Heart right ventricle (tissue), 16 donors: Measurements from ENCODE around the gene ATP5IF1. TPM values are rescaled to one million over a fixed set of nuclear protein-coding genes. Genes with fewer than 3 reads are reported as not detected.

ENCODE experiments used
- ATAC-seq, 8 donors: fragments of 200-7000 bp; cut with Tn5 transposase; one replicate each; pipeline ENCODE4 v1.9.1; 2020; ENCODE audit warnings: mild to moderate bottlenecking in 8 of 8, moderate library complexity in 8 of 8, moderate number of reproducible peaks in 1 of 8
- DNase-seq, 2 donors: peaks; one replicate each; pipeline ENCODE4 v3.0.0-alpha.2; 2020
- H3K27ac ChIP-seq, 10 donors: fragments of 200-600 bp; sonication (generic) in 2 of 10; one replicate each; pipeline versions ENCODE4 v1.5.0 to v1.8.0; 2020 to 2022; ENCODE audit warnings: mild to moderate bottlenecking in 3 of 10
- H3K27me3 ChIP-seq, 7 donors: fragments of 200-600 bp; one replicate each; pipeline ENCODE4 v1.8.0; 2021 to 2022; ENCODE audit warnings: mild to moderate bottlenecking in 2 of 7
- H3K36me3 ChIP-seq, 9 donors: fragments of 200-600 bp; sonication (generic) in 1 of 9; one replicate each; pipeline versions ENCODE4 v1.5.0 to v1.8.0; 2020 to 2022; ENCODE audit warnings: mild to moderate bottlenecking in 2 of 9
- H3K4me1 ChIP-seq, 9 donors: fragments of 200-600 bp; sonication (generic) in 1 of 9; one replicate each; pipeline versions ENCODE4 v1.5.0 to v1.8.0; 2020 to 2022; ENCODE audit warnings: mild to moderate bottlenecking in 4 of 9
- H3K4me3 ChIP-seq, 10 donors: fragments of 200-600 bp; sonication (generic) in 2 of 10; one replicate each; pipeline versions ENCODE4 v1.5.0 to v1.8.0; 2020 to 2022; ENCODE audit warnings: mild to moderate bottlenecking in 7 of 10, moderate library complexity in 2 of 10
- H3K9me3 ChIP-seq, 11 donors: fragments of 200-600 bp in 10 of 11; sonication (generic) in 2 of 11; one replicate each; pipeline versions ENCODE4 v1.5.0 to v1.8.0; 2013 to 2022; ENCODE audit warnings: mild to moderate bottlenecking in 2 of 11, control low read depth in 1 of 11, moderate library complexity in 1 of 11
- CTCF ChIP-seq, 9 donors: fragments of 200-600 bp; sonication (generic) in 2 of 9; IDR thresholded peaks; one replicate each; pipeline versions ENCODE4 v1.5.0 to v1.8.0; 2021 to 2022; ENCODE audit warnings: antibody characterized with exemption in 9 of 9, mild to moderate bottlenecking in 5 of 9, moderate library complexity in 1 of 9
- WGBS, 2 donors: extraction: QIAGEN DNeasy Blood & Tissue Kit; methylation state at CpG; one replicate each; pipeline ENCODE4 v1.1.7; 2013; ENCODE audit warnings: inconsistent platforms in 1 of 2; 5-methylcytosine and 5-hydroxymethylcytosine counted together
- intact Hi-C, 10 donors: fragments of 100-400 bp; cut with DNase I; formaldehyde crosslinking; loops; one replicate each; pipeline versions ENCODE4 v1.11.1 to v1.14.2; 2022
- long read RNA-seq, 3 donors: library from polyadenylated mRNA; unstranded; transcript quantifications; one replicate each; pipeline ENCODE4 v2.0.0, GENCODE V29; 2020 to 2021
- polyA plus RNA-seq, 2 donors: library from polyadenylated mRNA; stranded (reverse); fragments of 200-250 nt; gene quantifications; one replicate each; pipeline ENCODE4 v1.2.3, GENCODE V29; 2013
- total RNA-seq, 10 donors: library from RNA; stranded (reverse); fragmentation: NEBNext Ultra II Directional in 3 of 10; extraction: Animal tissue kit (Norgen Biotek cat#: 25700) in 3 of 10; gene quantifications; one replicate each; pipeline versions ENCODE4 v1.2.1 to v1.2.4, GENCODE V29; 2021 to 2023
- donor health status: Arrhythmogenic right ventricular cardiomyopathy.
- donor health status: ischemic (EF 13 %, LVEDD 7.1; RV severe dilation, severe dysfunction).
- donor health status: healthy with polysubstance abuse.
- donor health status: DM: no; HTN: yes; CAD: no.
- donor health status: DM: no; HTN: no; CAD: no.
- donor health status: ischemic (EF 25% LVEDD 6.9; RV normal size, moderate dysfunction).
- donor health status: ischemic (EF 25% LVEDD 5.7; RV mildly dilated, moderate dysfunction).
- donor health status: healthy.
- donor health status: DM: yes; HTN: yes; CAD: no.
- donor health status: Ischemic cardiomyopathy.
- donor health status: ischemic (EF 35%, LVEDD 5.7; RV mildly dilated, moderate dysfunction).
- donor health status: nonischemic (EF 11% LVEDD 7.7; RV severe dilation, severe dysfunction).
- donor health status: DM: yes; HTN: yes; CAD: no.
- donor health status: PGD.
- donor health status: ischemic (EF 29% LVEDD 5.4; RV normal size, mild dysfunction).
- donor health status: nonischemic (EF 23%, LVEDD 6.1; RV moderate dilation, normal function).

The ATP5IF1 gene
- total RNA-seq (100 to 1,000 TPM; 255 to 482 (median 420) TPM), polyA plus RNA-seq (1,000 to 10,000 TPM in 1 of 2 donors, 100 to 1,000 TPM in 1; 311 to 3,942 TPM)
- long read RNA-seq, donor 1, transcript ATP5IF1-201 (3 exons, 494 nt): major isoform, 99 of 129 reads
- long read RNA-seq, donor 1, transcript ATP5IF1-204 (3 exons, 599 nt): minor isoform, 5 of 129 reads
- long read RNA-seq, donor 1, partial matches to known transcripts: 12 of 129 reads
- long read RNA-seq, donor 1, other reads (novel, unspliced or antisense): 11 of 129 reads
- long read RNA-seq, donor 2, transcript ATP5IF1-201 (3 exons, 494 nt): major isoform, 210 of 248 reads
- long read RNA-seq, donor 2, transcript ATP5IF1-202 (2 exons, 1,855 nt): minor isoform, 5 of 248 reads
- long read RNA-seq, donor 2, partial matches to known transcripts: 32 of 248 reads
- long read RNA-seq, donor 2, other reads (novel, unspliced or antisense): 1 of 248 reads
- long read RNA-seq, donor 3, transcript ATP5IF1-201 (3 exons, 494 nt): major isoform, 5 of 19 reads
- long read RNA-seq, donor 3, partial matches to known transcripts: 2 of 19 reads
- long read RNA-seq, donor 3, other reads (novel, unspliced or antisense): 10 of 19 reads

GRCh38 chr1:28235755-28236655, at the start of gene ATP5IF1:
TSS of gene ATP5IF1 (plus strand) at chr1:28236124. CDS start at chr1:28236184, 60 bp downstream.
- intact Hi-C loops: loop anchor here in 1 of 10 donors (10.0 kb wide), 1 partner anchor 339 kb away; no protein-coding TSS in a partner anchor
- Histone ChIP-seq H3K9me3 (no peaks in the 10 kb centered on the region), H3K36me3 (peaks cover 0 to 21% (median 0%) of the 10 kb centered on the region in 9 donors), H3K4me3 (peak within 1 kb of the TSS; percentile 73 to 100 (median 90)), H3K4me1 (peaks cover 3 to 57% (median 42%) of the 10 kb centered on the region in 9 donors), H3K27ac (peak within 1 kb of the TSS; percentile 40 to 96 (median 92)), H3K27me3 (no peaks in the 10 kb centered on the region)
- TF ChIP-seq CTCF (IDR thresholded peaks at IDR 0.05): no peak
- peak; percentile 96 to 98 for DNase-seq
- WGBS, 2 donors: 0 to 1% methylated on average over 60 of the region's 60 CpGs
- peak; percentile 91 to 97 (median 96) for ATAC-seq

GRCh38 chr1:28190337-28190979, 45.5 kb upstream of the ATP5IF1 start:
- Histone ChIP-seq H3K9me3 (no peaks in the 10 kb centered on the region), H3K27me3 (no peaks in the 10 kb centered on the region), H3K27ac (peak overlapping the region in 4 of 10 donors; percentile 32 to 61 (median 44)), H3K36me3 (no peaks in the 10 kb centered on the region), H3K4me3 (no peak overlapping the region), H3K4me1 (peaks cover 0 to 16% (median 8%) of the 10 kb centered on the region in 9 donors)
- no peak for TF ChIP-seq CTCF (IDR thresholded peaks at IDR 0.05)
- ATAC-seq: peak in 1 of 8 donors; percentile 32
- DNase-seq: no peak
- intact Hi-C loops: loop anchor here in 2 of 10 donors (10.0 kb wide), 2 partner anchors 336 to 346 kb away; no protein-coding TSS in a partner anchor
- WGBS, 2 donors: 73% methylated on average over 3 of the region's 3 CpGs

- Histone ChIP-seq H3K4me3 (no peak overlapping the region), H3K27ac (peak overlapping the region in 5 of 10 donors; percentile 4 to 61 (median 43)), H3K9me3 (no peaks in the 10 kb centered on the region), H3K4me1 (peaks cover 0 to 16% (median 8%) of the 10 kb centered on the region in 9 donors), H3K27me3 (no peaks in the 10 kb centered on the region), H3K36me3 (no peaks in the 10 kb centered on the region)
- TF ChIP-seq CTCF (IDR thresholded peaks at IDR 0.05): no peak
- WGBS, 2 donors: 55 to 56% methylated on average over 12 of the region's 12 CpGs
- peak in 1 of 2 donors; percentile 34 for DNase-seq
- ATAC-seq: peak in 7 of 8 donors; percentile 38 to 78 (median 46)
- intact Hi-C loops: loop anchor here in 2 of 10 donors (10.0 kb wide), 2 partner anchors 336 to 346 kb away; no protein-coding TSS in a partner anchor
These were observed 44.8 kb upstream of the ATP5IF1 start for GRCh38 chr1:28190996-28191645.
